KBM-7 (cell line): ENCODE measurements around the gene ATP6V1G1.
A peak's percentile ranks its signal among the peaks of the same experiment; 100 is the strongest.

Experiments
- DNase-seq: peaks from one replicate; pipeline ENCODE4 v3.0.0-alpha.2; 2015
- in situ Hi-C: fragments of 300-500 bp; cut with MboI; formaldehyde crosslinking; loops from 2 replicates; pipeline ENCODE4 v1.14.3; 2020; ENCODE audit warnings: low sequenced_read_pairs, low pct_unique_long_range_greater_than_20kb, mixed read lengths

The ATP6V1G1 gene

DNA sequence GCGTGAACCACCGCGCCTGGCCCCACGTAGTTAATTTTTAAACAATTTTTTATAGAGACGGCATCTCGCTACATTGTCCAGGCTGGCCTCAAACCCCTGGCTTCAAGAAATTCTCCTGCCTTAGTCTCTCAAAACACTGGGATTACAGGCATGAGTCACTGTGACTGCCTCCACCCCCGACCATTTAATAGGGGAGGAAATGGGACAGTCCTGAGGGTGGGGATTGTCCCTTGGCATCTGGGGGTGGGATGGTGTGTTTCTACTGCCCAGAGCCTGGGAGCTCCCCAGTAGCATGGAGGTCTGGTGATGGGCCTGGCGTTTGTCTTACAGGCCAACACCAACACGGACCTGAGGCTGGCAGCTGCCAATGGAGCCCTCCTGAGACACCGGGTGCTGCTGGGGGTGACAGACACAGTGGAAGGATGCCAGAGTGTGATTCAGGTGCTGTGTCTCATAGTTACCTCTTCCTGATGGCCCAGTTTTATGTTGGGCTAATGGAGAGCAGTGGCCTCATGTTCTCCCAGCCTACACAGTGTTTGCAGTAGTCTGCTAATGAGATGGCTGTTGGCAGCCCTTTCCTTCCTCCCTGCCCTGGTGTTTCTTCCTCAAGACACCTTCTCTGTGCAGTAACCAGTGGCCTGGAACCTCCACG is 46.0 kb downstream of the ATP6V1G1 start:
- no peak for DNase-seq
- in situ Hi-C loops: no loop called here

DNA sequence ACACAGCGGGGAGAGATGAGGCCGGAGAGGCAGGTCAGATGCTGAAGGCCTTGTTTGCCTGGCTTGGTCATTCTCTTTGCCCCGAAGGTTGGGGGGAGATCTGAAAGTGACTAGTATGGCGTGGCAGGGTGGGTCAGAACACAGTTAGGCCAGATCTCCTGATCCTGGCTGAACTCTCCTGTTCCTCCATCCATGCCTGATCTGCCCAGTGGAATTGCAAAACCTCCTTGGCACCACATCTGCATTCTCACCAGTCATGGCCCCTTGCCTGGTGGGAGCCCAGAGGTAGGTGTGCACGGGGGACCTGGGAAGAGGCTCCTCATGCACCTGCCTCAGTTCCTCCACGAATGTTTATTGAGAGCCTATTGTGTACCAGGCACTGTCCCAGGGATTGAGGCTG is 46.8 kb downstream of the ATP6V1G1 start:
- in situ Hi-C loops: no loop called here
- DNase-seq: no peak

DNA sequence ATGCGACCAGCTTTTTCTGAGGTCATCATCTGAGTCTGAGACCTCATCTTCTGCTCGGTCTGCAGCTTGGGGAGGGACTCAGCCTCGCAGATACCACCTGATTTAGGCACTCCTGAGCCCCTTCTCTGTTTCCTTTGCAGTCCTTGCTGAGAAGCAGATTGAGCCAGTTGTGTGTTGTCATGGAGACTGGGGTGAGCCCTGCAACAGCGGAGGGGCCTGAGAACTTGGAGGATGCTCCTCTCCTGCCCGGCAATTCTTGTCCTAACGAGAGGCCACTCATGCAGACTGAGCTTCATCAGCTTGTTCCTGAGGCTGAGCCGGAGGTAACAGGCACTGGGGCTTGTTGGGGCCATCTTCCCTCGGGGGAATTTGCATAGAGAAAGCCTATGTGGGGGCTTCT is 50.8 kb downstream of the ATP6V1G1 start:
- no peak for DNase-seq
- in situ Hi-C loops: no loop called here

DNA sequence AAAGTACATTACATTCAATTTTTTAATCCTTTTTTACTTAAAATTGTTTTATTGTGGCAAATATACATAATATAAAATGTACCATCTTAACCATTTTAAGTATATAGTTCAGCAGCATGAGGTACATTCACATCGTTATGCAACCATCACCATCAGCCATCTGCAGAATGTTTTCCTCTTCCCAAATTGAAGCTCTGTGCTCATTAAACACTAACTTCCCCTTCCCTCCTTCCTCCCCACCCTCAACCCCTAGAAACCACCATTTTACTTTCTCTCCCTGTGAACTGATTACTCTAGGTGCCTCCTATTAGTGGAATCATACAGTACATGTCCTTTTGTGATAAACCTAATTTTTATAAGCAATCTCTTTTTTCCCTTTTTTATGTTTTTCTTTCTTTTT is 54.4 kb downstream of the ATP6V1G1 start:
- DNase-seq: peak; percentile 62
- in situ Hi-C loops: no loop called here

DNA sequence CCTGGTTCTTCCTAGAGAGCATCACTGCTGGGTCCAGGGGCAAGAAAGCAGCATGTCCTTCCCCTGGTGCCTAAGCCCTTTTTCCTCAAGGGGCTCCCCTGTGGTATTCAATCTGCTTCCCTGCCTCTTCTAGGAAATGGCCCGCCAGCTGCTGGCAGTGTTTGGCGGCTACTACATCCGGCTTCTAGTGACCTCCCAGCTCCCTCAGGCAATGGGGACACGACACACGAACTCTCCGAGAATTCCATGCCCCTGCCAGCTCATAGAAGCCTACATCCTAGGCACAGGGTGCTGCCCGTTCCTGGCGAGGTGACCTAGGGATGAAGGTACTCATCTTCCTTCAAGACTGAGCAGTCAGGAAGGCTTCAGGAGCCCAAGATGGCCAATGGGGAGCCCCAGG is 55.4 kb downstream of the ATP6V1G1 start:
- DNase-seq: no peak
- in situ Hi-C loops: no loop called here

DNA sequence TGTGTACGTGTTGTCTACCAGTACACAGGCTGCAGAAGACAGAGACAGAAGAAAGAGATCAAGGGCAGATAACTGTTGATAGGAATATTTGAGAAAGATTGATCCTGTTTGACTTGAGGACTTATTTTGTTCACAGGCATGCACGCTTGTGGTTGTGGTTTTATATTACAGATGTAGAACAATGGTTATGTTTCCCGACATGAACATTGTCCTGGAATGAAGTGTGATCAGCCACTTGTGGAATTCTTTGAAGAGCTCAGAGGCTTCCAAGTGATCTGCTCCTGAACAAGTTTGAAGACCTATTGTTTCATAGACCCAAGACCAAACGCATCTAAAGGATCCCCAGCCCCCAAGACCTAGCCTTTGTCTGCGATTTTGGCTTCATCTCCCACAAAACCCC is 56.3 kb downstream of the ATP6V1G1 start:
- in situ Hi-C loops: no loop called here
- DNase-seq: no peak
